GM23338 (cell line): ENCODE data around the gene AMBRA1.

Experiments
- CREB1 ChIP-seq: fragments of 250-450 bp; sonication (Bioruptor Pico); IDR thresholded peaks from 2 replicates; pipeline ENCODE4 v1.5.0; 2020; ENCODE audit warnings: low read depth, mild to moderate bottlenecking, moderate library complexity
- CTCF ChIP-seq, 2 experiments: fragments of 200-600 bp in 1 of 2; sonication (generic) in 1 of 2; conservative IDR thresholded peaks; 2 replicates each; pipeline versions ENCODE4 v1.5.1 to v1.6.1; 2016 to 2017; ENCODE audit warnings: antibody characterized with exemption in 2 of 2, low read depth in 2 of 2, mild to moderate bottlenecking in 2 of 2, moderate library complexity in 1 of 2
- ETS1 ChIP-seq: IDR thresholded peaks from 2 replicates; pipeline ENCODE4 v1.6.1; 2016; ENCODE audit warnings: antibody characterized with exemption
- EZH2 ChIP-seq: fragments of 200-600 bp; sonication (generic); IDR thresholded peaks from one replicate; pipeline ENCODE4 v1.8.0; 2017; ENCODE audit warnings: antibody characterized with exemption, mild to moderate bottlenecking, low read depth; ENCODE audit not compliant: unreplicated experiment
- EZH2phosphoT487 ChIP-seq: fragments of 200-600 bp; sonication (generic); IDR thresholded peaks from one replicate; pipeline ENCODE4 v1.8.1; 2018; ENCODE audit warnings: antibody characterized with exemption; ENCODE audit not compliant: unreplicated experiment
- JUNB ChIP-seq: IDR thresholded peaks from one replicate; pipeline ENCODE4 v1.6.1; 2016; ENCODE audit warnings: antibody characterized with exemption; ENCODE audit not compliant: unreplicated experiment
- POLR2AphosphoS5 ChIP-seq: IDR thresholded peaks from 2 replicates; pipeline ENCODE4 v1.6.1; 2016; ENCODE audit warnings: antibody characterized with exemption, low read depth
- REST ChIP-seq: IDR thresholded peaks from one replicate; pipeline ENCODE4 v1.6.1; 2018; ENCODE audit warnings: antibody characterized with exemption; ENCODE audit not compliant: unreplicated experiment
- ZNF114 ChIP-seq: fragments of 250-450 bp; sonication (Bioruptor Pico); IDR thresholded peaks from 2 replicates; pipeline ENCODE4 v1.5.0; 2020; ENCODE audit warnings: mild to moderate bottlenecking, moderate library complexity

- TF ChIP-seq CTCF (conservative IDR thresholded peaks at IDR 0.05; ENCODE audit: low read depth in 2 of 2) = 0 out of 4 replicates have a peak, but pooled peaks of 1 of the 2 experiments have one; percentile 3
- no peak for TF ChIP-seq POLR2AphosphoS5
- no peak for TF ChIP-seq EZH2phosphoT487
- no peak for TF ChIP-seq EZH2
- TF ChIP-seq CREB1 (CRISPR knock-in tag) = no peak
- no peak for TF ChIP-seq JUNB
- no peak for TF ChIP-seq ETS1
- no peak for TF ChIP-seq REST
- no peak for TF ChIP-seq ZNF114 (CRISPR knock-in tag)
These were observed 236.8 kb downstream of the AMBRA1 start for GRCh38 chr11:46356924-46357482.
